G401.6 (cell line): ENCODE results near the gene SYNC.
A peak's percentile ranks its signal among the peaks of the same experiment; 100 is the strongest.

Source experiments
- FAIRE-seq: peaks from 2 replicates; lab custom pipeline; 2012; peaks lifted over from hg19 to GRCh38; lab: Jason Lieb, UNC

SYNC gene

GRCh38 chr1:32702599-32703478 lies at the start of gene SYNC:
SYNC (minus strand) TSS chr1:32702770; CDS start chr1:32702660, 110 bp downstream.
- no peak for FAIRE-seq

- FAIRE-seq = no peak
Measured at GRCh38 chr1:32749771-32750170, 47.2 kb upstream of the SYNC start.

GRCh38 chr1:32749332-32749731 lies 46.8 kb upstream of the SYNC start:
- no peak for FAIRE-seq

- no peak for FAIRE-seq
Measured at GRCh38 chr1:32748926-32749325, 46.4 kb upstream of the SYNC start.

GRCh38 chr1:32748348-32748747 lies 45.8 kb upstream of the SYNC start:
- FAIRE-seq = no peak

GRCh38 chr1:32746130-32746529 lies 43.6 kb upstream of the SYNC start:
- FAIRE-seq = no peak

- no peak for FAIRE-seq
Measured at GRCh38 chr1:32744071-32744425, 41.5 kb upstream of the SYNC start.

GRCh38 chr1:32743380-32744070 lies 41.0 kb upstream of the SYNC start:
- no peak for FAIRE-seq

- FAIRE-seq = peak; percentile 15
Measured at GRCh38 chr1:32742956-32743355, 40.4 kb upstream of the SYNC start.

- FAIRE-seq = no peak
Measured at GRCh38 chr1:32742199-32742947, 39.8 kb upstream of the SYNC start.

- FAIRE-seq = no peak
Measured at GRCh38 chr1:32741413-32742198, 39.0 kb upstream of the SYNC start.

GRCh38 chr1:32741059-32741412 lies 38.5 kb upstream of the SYNC start:
- no peak for FAIRE-seq

- FAIRE-seq = peak; percentile 95
Measured at GRCh38 chr1:32736812-32737791, 34.5 kb upstream of the SYNC start.

- no peak for FAIRE-seq
Measured at GRCh38 chr1:32733582-32734321, 31.2 kb upstream of the SYNC start.

- FAIRE-seq = no peak
Measured at GRCh38 chr1:32729254-32730046, 26.9 kb upstream of the SYNC start.

- no peak for FAIRE-seq
Measured at GRCh38 chr1:32728413-32729077, 26.0 kb upstream of the SYNC start.

- no peak for FAIRE-seq
Measured at GRCh38 chr1:32727876-32728275, 25.3 kb upstream of the SYNC start.

GRCh38 chr1:32725615-32725982 lies 23.0 kb upstream of the SYNC start:
- no peak for FAIRE-seq
